Upper lobe of right lung (tissue), 1 donor: Measurements from ENCODE around the gene S100A4. TPM values are rescaled to one million over a fixed set of nuclear protein-coding genes. Genes with fewer than 3 reads are reported as not detected.

ENCODE experiments used
- ATAC-seq: fragments of 200-7000 bp; cut with Tn5 transposase; one replicate; pipeline ENCODE4 v1.9.1; 2020; ENCODE audit warnings: mild to moderate bottlenecking, moderate library complexity
- DNase-seq: peaks from one replicate; pipeline ENCODE4 v3.0.0-alpha.2; 2020
- H3K27ac ChIP-seq: fragments of 200-600 bp; one replicate; pipeline ENCODE4 v1.8.0; 2022
- H3K27me3 ChIP-seq: fragments of 200-600 bp; one replicate; pipeline ENCODE4 v1.8.0; 2022; ENCODE audit warnings: mild to moderate bottlenecking
- H3K36me3 ChIP-seq: fragments of 200-600 bp; one replicate; pipeline ENCODE4 v1.8.0; 2022
- H3K4me1 ChIP-seq: fragments of 200-600 bp; one replicate; pipeline ENCODE4 v1.8.0; 2022
- H3K4me3 ChIP-seq: fragments of 200-600 bp; one replicate; pipeline ENCODE4 v1.8.0; 2022; ENCODE audit warnings: mild to moderate bottlenecking
- H3K9me3 ChIP-seq: fragments of 200-600 bp; one replicate; pipeline ENCODE4 v1.8.0; 2022
- intact Hi-C: fragments of 100-400 bp; cut with DNase I; formaldehyde crosslinking; loops from one replicate; pipeline ENCODE4 v1.11.0; 2022
- total RNA-seq: library from RNA; stranded (reverse); fragmentation: NEBNext Ultra II Directional; extraction: Animal tissue kit (Norgen Biotek cat#: 25700); gene quantifications from one replicate; pipeline ENCODE4 v1.2.1, GENCODE V29; 2021
- TF ChIP-seq, protein P1 (sequence below): fragments of 200-600 bp; IDR thresholded peaks from one replicate; pipeline ENCODE4 v1.8.0; 2022; ENCODE audit warnings: antibody characterized with exemption
- donor health status: DM: no; HTN: yes; CAD: no; lungs with severe emphysema.

The S100A4 gene
- total RNA-seq, 1 donor from 2014 or later: 377 TPM

- peak; percentile 18 for DNase-seq
- H3K9me3 ChIP-seq: no peaks in the 10 kb centered on the region
- no peaks in the 10 kb centered on the region for H3K27me3 ChIP-seq
- H3K4me3 ChIP-seq: no peak overlapping the region
- H3K4me1 ChIP-seq: peaks cover 53% of the 10 kb centered on the region
- no peaks in the 10 kb centered on the region for H3K36me3 ChIP-seq
- no peak overlapping the region for H3K27ac ChIP-seq
- TF ChIP-seq, protein P1, sequence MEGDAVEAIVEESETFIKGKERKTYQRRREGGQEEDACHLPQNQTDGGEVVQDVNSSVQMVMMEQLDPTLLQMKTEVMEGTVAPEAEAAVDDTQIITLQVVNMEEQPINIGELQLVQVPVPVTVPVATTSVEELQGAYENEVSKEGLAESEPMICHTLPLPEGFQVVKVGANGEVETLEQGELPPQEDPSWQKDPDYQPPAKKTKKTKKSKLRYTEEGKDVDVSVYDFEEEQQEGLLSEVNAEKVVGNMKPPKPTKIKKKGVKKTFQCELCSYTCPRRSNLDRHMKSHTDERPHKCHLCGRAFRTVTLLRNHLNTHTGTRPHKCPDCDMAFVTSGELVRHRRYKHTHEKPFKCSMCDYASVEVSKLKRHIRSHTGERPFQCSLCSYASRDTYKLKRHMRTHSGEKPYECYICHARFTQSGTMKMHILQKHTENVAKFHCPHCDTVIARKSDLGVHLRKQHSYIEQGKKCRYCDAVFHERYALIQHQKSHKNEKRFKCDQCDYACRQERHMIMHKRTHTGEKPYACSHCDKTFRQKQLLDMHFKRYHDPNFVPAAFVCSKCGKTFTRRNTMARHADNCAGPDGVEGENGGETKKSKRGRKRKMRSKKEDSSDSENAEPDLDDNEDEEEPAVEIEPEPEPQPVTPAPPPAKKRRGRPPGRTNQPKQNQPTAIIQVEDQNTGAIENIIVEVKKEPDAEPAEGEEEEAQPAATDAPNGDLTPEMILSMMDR: no peak
- ATAC-seq: no peak
- intact Hi-C loops: no loop called here
Measured at GRCh38 chr1:153547560-153548551, 2.2 kb upstream of the S100A4 start.

GRCh38 chr1:153546796-153547559 is 1.4 kb upstream of the S100A4 start:
- no peaks in the 10 kb centered on the region for H3K9me3 ChIP-seq
- no peak overlapping the region for H3K27ac ChIP-seq
- no peak overlapping the region for H3K4me3 ChIP-seq
- TF ChIP-seq, protein P1: no peak
- no peak for ATAC-seq
- no peaks in the 10 kb centered on the region for H3K27me3 ChIP-seq
- DNase-seq: peak; percentile 12
- H3K4me1 ChIP-seq: peaks cover 57% of the 10 kb centered on the region
- no peaks in the 10 kb centered on the region for H3K36me3 ChIP-seq
- intact Hi-C loops: no loop called here

- no peak for ATAC-seq
- peak overlapping the region; percentile 80 for H3K27ac ChIP-seq
- TF ChIP-seq, protein P1: no peak
- H3K4me1 ChIP-seq: peaks cover 63% of the 10 kb centered on the region
- intact Hi-C loops: no loop called here
- H3K4me3 ChIP-seq: peak overlapping the region; percentile 59
- DNase-seq: peak; percentile 59
- H3K36me3 ChIP-seq: no peaks in the 10 kb centered on the region
- H3K27me3 ChIP-seq: no peaks in the 10 kb centered on the region
- H3K9me3 ChIP-seq: no peaks in the 10 kb centered on the region
Measured at GRCh38 chr1:153546371-153546770, 765 bp upstream of the S100A4 start.

DNA sequence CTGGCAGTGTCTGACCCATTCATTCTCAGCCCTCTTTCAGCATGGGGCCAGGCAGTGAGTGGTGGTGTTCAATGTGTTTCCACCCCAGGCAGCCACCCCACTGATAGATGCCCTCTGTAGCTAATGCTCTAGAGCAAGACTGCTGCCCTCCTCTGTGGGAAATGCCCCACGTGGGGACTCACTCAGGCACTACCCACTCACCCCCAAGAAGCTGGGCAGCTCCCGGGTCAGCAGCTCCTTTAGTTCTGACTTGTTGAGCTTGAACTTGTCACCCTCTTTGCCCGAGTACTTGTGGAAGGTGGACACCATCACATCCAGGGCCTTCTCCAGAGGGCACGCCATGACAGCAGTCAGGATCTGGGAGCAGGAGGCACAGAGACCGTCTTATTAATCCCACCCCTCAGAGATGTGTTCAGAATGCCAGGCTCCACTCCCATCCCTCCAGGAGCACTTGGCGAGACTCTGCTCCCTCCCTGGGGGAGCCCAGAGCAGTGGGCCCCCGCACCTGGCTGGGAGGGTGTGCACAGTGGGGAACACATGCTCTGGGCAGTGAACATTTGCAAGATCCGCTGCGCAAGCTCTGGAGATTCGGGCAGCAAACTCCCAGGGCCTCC is 1.0 kb downstream of the S100A4 start:
- H3K9me3 ChIP-seq: no peaks in the 10 kb centered on the region
- DNase-seq (no peak), ATAC-seq (no peak)
- H3K27me3 ChIP-seq: no peaks in the 10 kb centered on the region
- intact Hi-C loops: no loop called here
- no peaks in the 10 kb centered on the region for H3K36me3 ChIP-seq
- peaks cover 59% of the 10 kb centered on the region for H3K4me1 ChIP-seq
- TF ChIP-seq, protein P1: no peak
- H3K27ac ChIP-seq: peak overlapping the region; percentile 80
- H3K4me3 ChIP-seq: peak overlapping the region; percentile 59

DNA sequence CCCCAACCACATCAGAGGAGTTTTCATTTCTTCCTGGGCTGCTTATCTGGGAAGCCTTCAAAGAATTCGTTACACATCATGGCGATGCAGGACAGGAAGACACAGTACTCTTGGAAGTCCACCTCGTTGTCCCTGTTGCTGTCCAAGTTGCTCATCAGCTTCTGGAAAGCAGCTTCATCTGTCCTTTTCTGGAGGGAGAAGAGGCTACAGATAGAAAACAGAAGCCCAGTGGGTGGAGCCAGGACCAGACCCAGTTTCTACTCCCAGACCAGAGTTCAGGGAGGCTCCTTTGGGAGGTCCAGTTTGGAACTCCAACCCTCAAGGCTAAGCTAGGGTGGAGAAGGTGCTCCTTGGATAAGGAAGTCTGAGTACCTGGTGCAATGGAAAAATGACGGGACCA is 1.9 kb downstream of the S100A4 start:
- DNase-seq (no peak), ATAC-seq (no peak)
- peak overlapping the region; percentile 59 for H3K4me3 ChIP-seq
- H3K27me3 ChIP-seq: no peaks in the 10 kb centered on the region
- H3K27ac ChIP-seq: no peak overlapping the region
- TF ChIP-seq, protein P1: no peak
- H3K36me3 ChIP-seq: no peaks in the 10 kb centered on the region
- no peaks in the 10 kb centered on the region for H3K9me3 ChIP-seq
- intact Hi-C loops: no loop called here
- H3K4me1 ChIP-seq: peaks cover 50% of the 10 kb centered on the region
